ENCODE results near the gene PPP1R15B.

GRCh38 chr1:204377800-204378668, 33.6 kb downstream of the PPP1R15B start:
- TF ChIP-seq CTCF (IDR thresholded peaks at IDR 0.05) (no peak), POLR2A (IDR thresholded peaks at IDR 0.05) (no peak)

Data from heart left ventricle (tissue), 13 donors.